ENCODE results near the gene SDK1. TPM values are rescaled to one million over a fixed set of nuclear protein-coding genes. Genes with fewer than 3 reads are reported as not detected.
"Not testable (repeated sequence)": the region's sequence is repeated elsewhere in the genome, so short reads cannot be mapped to it uniquely, and the experiment has no call there.

SDK1 gene
- polyA plus RNA-seq, 1 donor = 7.1 TPM

DNA sequence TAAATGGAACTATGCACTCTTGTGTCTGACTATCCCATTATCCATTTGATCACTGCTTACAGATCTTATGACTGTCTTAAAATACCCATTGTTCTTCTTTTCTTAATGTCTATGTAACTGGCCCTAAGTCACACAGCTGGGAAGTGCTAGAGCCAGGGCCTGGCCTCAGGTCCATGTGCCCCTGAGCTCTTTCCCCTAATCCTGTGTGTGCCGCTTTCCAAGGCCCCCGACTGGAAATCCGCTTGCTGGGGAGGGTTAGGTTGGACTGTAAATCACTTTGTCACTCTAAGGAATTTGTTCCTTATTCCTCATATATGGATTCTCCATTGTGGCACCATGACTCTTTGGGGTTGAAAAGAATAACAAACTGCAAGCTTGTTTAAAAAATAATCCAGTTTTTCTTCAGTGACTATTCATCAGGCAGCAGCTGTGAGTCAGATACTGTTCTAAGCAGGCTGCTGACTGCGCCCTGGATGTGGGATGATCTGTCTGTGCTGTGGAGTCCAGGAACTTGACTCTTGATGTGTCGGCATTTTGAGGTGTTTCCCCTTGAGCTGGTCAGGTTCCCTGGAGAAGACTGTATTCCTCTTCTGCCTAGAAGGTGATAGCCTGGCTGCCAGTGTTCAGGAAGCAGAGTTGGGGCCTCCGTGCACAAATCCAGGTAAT, 236.3 kb downstream of the SDK1 start:
- no peak for DNase-seq

- no peak for DNase-seq
These were observed 237.0 kb downstream of the SDK1 start for GRCh38 chr7:3538041-3538440.

DNA sequence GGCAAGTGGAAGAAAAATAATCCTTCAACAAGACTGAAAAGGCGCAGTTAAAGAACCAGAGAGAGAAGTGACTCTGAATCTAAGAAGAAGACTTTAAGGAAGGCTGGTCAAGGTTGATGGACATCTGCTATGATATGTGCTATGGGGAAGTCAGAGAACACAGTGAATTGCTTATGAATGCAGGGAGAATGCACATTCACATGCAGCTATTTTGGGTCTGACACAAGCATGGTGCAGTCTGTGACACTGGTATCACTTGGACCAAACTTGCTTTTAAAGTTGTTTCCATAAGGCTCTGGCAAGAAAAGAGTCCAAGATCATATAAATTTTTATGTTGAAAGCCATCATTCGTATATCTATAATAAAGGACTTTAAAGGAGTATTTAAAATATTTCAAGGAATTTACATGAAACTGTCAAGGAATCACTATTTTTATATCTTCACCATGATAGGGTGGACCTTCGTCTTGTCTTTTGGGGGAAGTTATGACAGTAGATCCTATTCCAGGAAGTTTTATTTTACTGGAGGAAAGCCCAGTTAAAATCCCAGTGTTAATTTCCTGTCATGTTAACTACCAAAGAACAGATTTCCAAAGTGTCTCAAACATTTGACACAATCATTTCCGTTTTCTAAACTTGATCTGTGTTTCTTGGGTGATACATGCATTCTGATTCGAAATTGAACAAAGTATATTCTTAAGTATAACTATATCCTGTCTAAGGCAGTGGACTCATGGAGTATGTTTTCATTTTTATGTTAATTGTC, 239.6 kb downstream of the SDK1 start:
- DNase-seq = no peak

GRCh38 chr7:3544202-3544601, 243.2 kb downstream of the SDK1 start:
- DNase-seq = no peak

GRCh38 chr7:3548815-3549214, 247.8 kb downstream of the SDK1 start:
- no peak for DNase-seq

DNA sequence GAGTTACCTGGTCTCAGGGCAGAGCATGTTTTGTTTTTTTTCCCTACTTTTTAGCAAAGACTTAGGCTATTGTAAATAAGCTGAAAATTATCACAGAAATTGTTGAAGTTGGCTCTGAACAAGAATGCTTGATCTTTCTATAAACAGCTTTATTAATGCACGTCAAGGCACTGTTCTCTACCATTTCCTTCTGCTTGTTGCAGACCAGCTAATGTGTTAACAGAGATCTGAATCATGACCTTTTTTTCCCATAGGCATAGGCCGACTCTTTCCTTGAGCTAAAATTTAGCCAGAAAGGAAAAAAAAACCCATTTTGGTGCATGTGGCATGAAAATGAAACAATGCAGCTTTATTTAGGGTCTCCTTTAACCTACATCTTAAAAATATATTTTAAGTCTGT, 248.5 kb downstream of the SDK1 start:
- DNase-seq = no peak

GRCh38 chr7:3551536-3551935, 250.5 kb downstream of the SDK1 start:
- no peak for DNase-seq

DNA sequence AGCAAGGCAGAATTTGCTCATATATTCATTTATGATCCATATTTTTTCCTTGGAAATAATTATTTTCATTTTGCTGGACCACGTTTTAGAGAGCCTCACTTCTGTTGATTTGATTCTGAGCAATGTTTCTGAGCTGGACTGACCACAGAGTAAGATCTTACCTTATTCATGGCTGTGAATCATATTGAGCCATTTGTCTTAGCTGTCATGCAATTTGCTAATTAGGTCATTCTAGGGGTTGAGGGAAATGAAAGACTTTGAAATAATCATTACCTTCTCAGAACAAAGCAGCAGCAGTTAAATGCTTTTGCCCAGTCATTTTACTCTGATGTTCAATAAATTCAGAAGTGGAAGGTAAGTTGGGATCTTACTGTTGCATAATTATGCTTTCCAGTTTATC, 251.4 kb downstream of the SDK1 start:
- no peak for DNase-seq

DNA sequence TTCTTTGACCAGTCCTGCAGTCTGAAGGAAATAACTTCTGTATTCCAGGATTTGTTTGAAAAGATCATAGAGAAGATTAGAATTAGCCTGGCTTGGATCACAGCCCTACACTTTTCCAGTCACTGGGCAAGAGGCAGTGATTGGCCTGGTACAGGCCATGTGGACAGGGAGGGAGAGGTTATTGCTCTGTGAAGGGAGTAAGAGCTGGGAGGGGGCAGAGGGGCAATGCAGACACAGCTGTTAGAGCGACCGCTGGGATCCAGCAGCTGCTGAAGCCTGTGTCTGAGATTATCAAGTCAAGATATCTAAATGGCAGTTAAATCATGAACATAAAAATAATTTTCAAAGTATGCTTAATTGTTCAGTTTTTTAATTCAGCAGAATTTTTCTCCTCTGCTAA, 257.3 kb downstream of the SDK1 start:
- no peak for DNase-seq

- DNase-seq = no peak
These were observed 258.2 kb downstream of the SDK1 start for GRCh38 chr7:3559278-3559677.

- no peak for DNase-seq
These were observed 259.4 kb downstream of the SDK1 start for GRCh38 chr7:3560495-3560894.

DNA sequence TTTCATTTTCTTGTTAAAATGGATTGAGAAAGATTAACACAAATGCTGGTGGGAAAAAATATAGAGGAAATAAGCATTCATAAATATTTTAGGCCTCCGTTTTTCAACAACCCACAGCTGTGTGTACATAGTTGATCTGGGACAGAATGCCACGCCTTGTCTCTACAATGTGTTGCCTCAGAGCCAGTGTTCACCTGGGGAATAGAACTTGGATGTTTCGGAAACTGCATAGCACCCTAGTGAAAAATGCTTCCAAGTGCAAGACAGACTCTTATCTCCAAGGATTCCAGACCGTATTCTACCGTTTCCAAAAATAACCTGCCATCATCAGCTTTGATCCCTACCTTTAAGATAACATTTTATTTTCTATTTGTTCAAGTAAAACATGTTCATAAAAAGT, 260.9 kb downstream of the SDK1 start:
- DNase-seq = no peak

DNA sequence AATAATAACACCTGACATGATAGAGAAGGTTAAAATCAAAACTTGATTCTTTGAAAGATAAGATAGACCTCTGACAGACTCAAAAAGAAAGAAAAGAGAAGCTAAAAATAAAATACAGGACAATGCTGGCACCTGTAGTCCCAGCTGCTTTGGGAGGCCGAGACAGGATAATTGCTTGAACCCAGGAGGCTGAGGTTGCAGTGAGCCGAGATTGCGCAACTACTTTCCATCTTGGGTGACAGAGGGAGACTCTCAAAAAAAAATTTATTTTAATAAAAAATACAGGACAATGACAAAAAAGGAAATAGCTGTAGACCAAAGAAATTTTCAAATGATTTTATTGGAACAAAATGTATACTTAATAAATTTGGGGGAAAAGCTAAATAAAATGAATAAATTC, 263.2 kb downstream of the SDK1 start:
- no peak for DNase-seq

DNA sequence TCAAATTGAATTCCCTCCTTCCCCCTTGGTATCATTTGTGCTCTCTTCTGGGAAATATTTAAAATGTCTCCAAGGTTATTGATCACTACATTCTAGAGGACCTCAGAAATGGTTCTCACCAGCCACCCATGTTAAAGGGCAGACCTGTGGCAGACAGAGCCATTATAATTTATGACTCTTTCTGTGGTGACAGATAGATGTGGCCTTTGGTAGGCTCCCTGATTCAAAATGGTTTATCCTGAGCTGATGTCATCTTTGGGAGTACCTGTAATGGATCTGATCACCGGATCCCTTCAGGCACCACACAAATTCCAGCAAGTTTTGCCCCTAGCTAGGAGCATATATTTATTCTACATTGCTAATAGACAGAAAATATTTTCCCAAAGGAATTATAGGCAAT, 267.5 kb downstream of the SDK1 start:
- no peak for DNase-seq

GRCh38 chr7:3569643-3570042, 268.6 kb downstream of the SDK1 start:
- DNase-seq = no peak

GRCh38 chr7:3573151-3573550, 272.1 kb downstream of the SDK1 start:
- DNase-seq = no peak

DNA sequence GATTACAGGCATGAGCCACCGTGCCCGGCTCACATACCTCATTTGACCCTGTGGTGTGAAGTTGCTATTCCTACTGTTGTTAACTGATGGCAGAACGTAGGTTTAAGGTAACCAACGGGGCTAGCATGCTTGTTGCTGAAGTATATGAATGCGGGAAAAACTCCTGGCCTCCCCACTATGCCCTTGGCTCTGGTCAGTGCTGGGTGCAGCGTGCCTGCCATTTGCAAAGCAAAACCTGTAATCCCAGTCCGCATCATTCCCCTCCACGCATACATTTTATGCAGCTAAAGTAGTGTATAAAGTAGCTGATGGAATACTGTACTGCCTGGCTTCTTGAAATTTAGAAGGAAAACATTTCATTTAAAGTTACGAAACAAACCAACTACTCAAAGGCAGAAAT, 273.3 kb downstream of the SDK1 start:
- no peak for DNase-seq

GRCh38 chr7:3575753-3576531, 274.9 kb downstream of the SDK1 start:
- no peak for DNase-seq

DNA sequence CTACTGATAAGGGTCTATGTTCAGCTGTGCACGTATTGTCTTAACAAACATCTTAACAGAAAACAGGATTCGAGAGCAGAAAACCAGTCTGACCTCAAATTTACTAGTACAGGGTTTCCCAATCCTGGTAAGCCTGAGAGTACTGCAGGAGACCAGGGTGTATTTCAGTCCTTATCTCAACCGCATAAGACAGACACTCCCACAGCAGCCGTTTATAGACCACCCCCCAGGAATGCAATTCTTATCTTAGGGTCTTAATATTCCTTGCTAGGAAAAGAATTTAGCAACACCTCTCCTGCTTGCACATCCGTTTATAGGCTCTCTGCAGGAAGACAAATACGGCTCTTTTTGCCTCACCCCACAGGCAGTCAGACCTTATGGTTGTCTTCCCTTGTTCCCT, 277.3 kb downstream of the SDK1 start:
- DNase-seq = no peak

- DNase-seq = no peak
These were observed 278.7 kb downstream of the SDK1 start for GRCh38 chr7:3579638-3580219.

- not testable (repeated sequence) for DNase-seq
These were observed 281.1 kb downstream of the SDK1 start for GRCh38 chr7:3582145-3582544.

DNA sequence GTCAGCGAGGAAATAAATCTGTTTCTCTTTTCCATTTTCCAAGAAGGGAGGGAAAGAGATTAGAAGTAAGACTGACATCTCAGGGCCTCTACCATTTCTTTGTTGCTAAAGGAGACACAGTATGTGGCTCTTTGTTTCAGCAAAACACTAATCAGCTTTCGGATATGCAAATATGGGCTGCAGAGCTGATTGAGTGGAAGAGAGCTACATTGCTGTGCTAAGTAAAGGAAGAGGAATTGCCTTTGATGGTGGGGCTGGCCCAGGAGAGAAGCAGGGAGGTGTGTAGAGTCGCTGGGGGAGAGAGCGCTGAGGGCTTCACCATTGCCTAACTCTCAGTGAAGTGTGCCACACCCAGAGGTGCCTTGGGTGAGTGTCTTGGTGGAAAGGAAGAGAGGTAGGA, 284.8 kb downstream of the SDK1 start:
- DNase-seq = no peak

DNA sequence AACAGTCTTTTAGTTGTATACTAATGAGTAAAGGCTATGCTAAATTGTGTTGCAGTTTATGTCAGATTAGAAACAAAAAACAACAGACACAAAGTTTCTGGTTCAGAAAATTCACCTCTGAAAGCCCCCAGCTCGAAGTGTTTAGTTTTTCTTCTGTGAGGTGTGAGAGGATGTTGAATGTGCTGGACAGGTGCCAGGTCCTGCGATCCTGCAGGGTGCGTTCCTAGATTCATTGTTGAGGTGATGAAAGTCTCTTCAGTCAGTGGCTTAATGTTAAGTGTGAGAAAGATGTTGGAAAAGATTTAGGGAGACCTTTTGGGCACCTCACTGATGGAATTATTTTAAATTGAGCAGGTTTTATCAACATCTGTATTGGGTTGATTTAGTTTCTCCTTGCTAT, 287.3 kb downstream of the SDK1 start:
- no peak for DNase-seq
